Measurements from ENCODE around the gene MRPS15. TPM values are rescaled to one million over a fixed set of nuclear protein-coding genes. Genes with fewer than 3 reads are reported as not detected.

Gene MRPS15
- total RNA-seq, 4 donors from 2014 or later: 23.3 to 77.7 (median 36.4) TPM

GRCh38 chr1:36442337-36442736, 21.8 kb downstream of the MRPS15 start:
- Histone ChIP-seq H3K27ac (no peak overlapping the region), H3K36me3 (peaks cover 0 to 30% (median 0%) of the 10 kb centered on the region in 3 donors), H3K4me1 (no peaks in the 10 kb centered on the region), H3K4me3 (no peak overlapping the region), H3K27me3 (no peaks in the 10 kb centered on the region), H3K9me3 (no peaks in the 10 kb centered on the region)
- no peak for DNase-seq (ENCODE audit: low spot score in 2 of 2)
- TF ChIP-seq CTCF (IDR thresholded peaks at IDR 0.05) (no peak), EP300 (IDR thresholded peaks at IDR 0.05) (no peak), POLR2A (IDR thresholded peaks at IDR 0.05) (no peak)
- WGBS, 2 donors: 86 to 88% methylated on average over 3 of the region's 3 CpGs

- no peaks in the 10 kb centered on the region for H3K9me3 ChIP-seq
- no peaks in the 10 kb centered on the region for H3K27me3 ChIP-seq
- WGBS, 2 donors: 74 to 79% methylated on average over 3 of the region's 3 CpGs
- H3K36me3 ChIP-seq: peaks cover 0 to 40% (median 0%) of the 10 kb centered on the region in 3 donors
- TF ChIP-seq CTCF (IDR thresholded peaks at IDR 0.05) (no peak), POLR2A (IDR thresholded peaks at IDR 0.05) (no peak), EP300 (IDR thresholded peaks at IDR 0.05) (no peak)
- DNase-seq (ENCODE audit: low spot score in 2 of 2): no peak
- no peak overlapping the region for H3K27ac ChIP-seq
- no peaks in the 10 kb centered on the region for H3K4me1 ChIP-seq
- H3K4me3 ChIP-seq: no peak overlapping the region
Observed at GRCh38 chr1:36440646-36441045, 23.5 kb downstream of the MRPS15 start.

GRCh38 chr1:36440044-36440443, 24.1 kb downstream of the MRPS15 start:
- Histone ChIP-seq H3K27me3 (no peaks in the 10 kb centered on the region), H3K27ac (no peak overlapping the region), H3K4me1 (no peaks in the 10 kb centered on the region), H3K36me3 (peaks cover 0 to 40% (median 0%) of the 10 kb centered on the region in 3 donors), H3K4me3 (no peak overlapping the region), H3K9me3 (no peaks in the 10 kb centered on the region)
- no peak for DNase-seq (ENCODE audit: low spot score in 2 of 2)
- 36 to 42% methylated on average over 3 of the region's 3 CpGs for WGBS, 2 donors
- TF ChIP-seq CTCF (IDR thresholded peaks at IDR 0.05): no peak
- TF ChIP-seq POLR2A (IDR thresholded peaks at IDR 0.05): no peak
- TF ChIP-seq EP300 (IDR thresholded peaks at IDR 0.05): no peak

GRCh38 chr1:36438715-36439114, 25.5 kb downstream of the MRPS15 start:
- no peak overlapping the region for H3K4me3 ChIP-seq
- TF ChIP-seq POLR2A (IDR thresholded peaks at IDR 0.05) (no peak), EP300 (IDR thresholded peaks at IDR 0.05) (no peak), CTCF (IDR thresholded peaks at IDR 0.05) (no peak)
- no peak overlapping the region for H3K27ac ChIP-seq
- 80 to 98% methylated on average over 4 of the region's 4 CpGs for WGBS, 2 donors
- no peaks in the 10 kb centered on the region for H3K4me1 ChIP-seq
- no peaks in the 10 kb centered on the region for H3K9me3 ChIP-seq
- H3K36me3 ChIP-seq: peaks cover 0 to 43% (median 0%) of the 10 kb centered on the region in 3 donors
- no peak for DNase-seq (ENCODE audit: low spot score in 2 of 2)
- H3K27me3 ChIP-seq: no peaks in the 10 kb centered on the region

DNA sequence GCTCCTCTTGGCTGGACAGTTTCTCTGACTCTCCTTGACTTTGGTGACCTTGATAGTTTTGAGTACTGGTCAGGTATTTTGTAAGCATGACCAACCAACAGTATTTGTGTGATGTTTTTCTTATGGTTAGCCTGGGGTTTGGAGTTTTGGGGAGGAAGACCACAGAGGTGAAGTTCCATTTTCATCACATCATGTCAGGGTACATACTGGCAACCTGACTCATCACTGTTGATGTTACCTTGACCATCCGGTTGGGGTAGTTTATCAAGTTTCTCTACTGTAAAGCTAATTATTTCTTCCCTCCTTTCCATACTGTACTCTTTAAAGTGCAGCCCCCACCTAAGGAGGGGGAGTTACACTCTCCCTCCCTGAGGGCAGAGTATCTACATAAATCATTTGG, 27.4 kb downstream of the MRPS15 start:
- peaks cover 0 to 45% (median 0%) of the 10 kb centered on the region in 3 donors for H3K36me3 ChIP-seq
- no peak overlapping the region for H3K4me3 ChIP-seq
- no peaks in the 10 kb centered on the region for H3K9me3 ChIP-seq
- no peak for DNase-seq (ENCODE audit: low spot score in 2 of 2)
- no peak overlapping the region for H3K27ac ChIP-seq
- no peak for TF ChIP-seq POLR2A (IDR thresholded peaks at IDR 0.05)
- no peak for TF ChIP-seq CTCF (IDR thresholded peaks at IDR 0.05)
- TF ChIP-seq EP300 (IDR thresholded peaks at IDR 0.05): no peak
- H3K4me1 ChIP-seq: no peaks in the 10 kb centered on the region
- WGBS, 2 donors: 87 to 88% methylated on average over 1 of the region's 1 CpG
- H3K27me3 ChIP-seq: no peaks in the 10 kb centered on the region
